SU-DHL-6 (cell line): ENCODE results near the gene C20orf204.
A peak's percentile ranks its signal among the peaks of the same experiment; 100 is the strongest.
"Not testable (repeated sequence)": the region's sequence is repeated elsewhere in the genome, so short reads cannot be mapped to it uniquely, and the experiment has no call there.

Source experiments
- H2AFZ ChIP-seq: fragments of 200-600 bp; sonication (generic); 2 replicates; pipeline ENCODE4 v1.6.1; 2014; ENCODE audit warnings: low read depth, mild to moderate bottlenecking, moderate library complexity, mixed read lengths, antibody characterized with exemption, low read length; ENCODE audit not compliant: severe bottlenecking
- H3F3A ChIP-seq: fragments of 200-600 bp; shearing (Covaris generic); 2 replicates; pipeline ENCODE4 v1.6.0; 2016; ENCODE audit warnings: antibody characterized with exemption, mild to moderate bottlenecking; ENCODE audit not compliant: insufficient read depth
- H3K27ac ChIP-seq: fragments of 200-600 bp; sonication (generic); 2 replicates; pipeline ENCODE4 v1.5.1; 2016; ENCODE audit warnings: low read depth, mild to moderate bottlenecking, low read length, moderate library complexity, mixed read lengths
- H3K27me3 ChIP-seq: fragments of 200-600 bp; sonication (generic), shearing (Covaris generic); 2 replicates; pipeline ENCODE4 v1.6.0; 2014; ENCODE audit warnings: mild to moderate bottlenecking, low read length
- H3K36me3 ChIP-seq: fragments of 200-600 bp; sonication (generic); 2 replicates; pipeline ENCODE4 v1.6.1; 2014; ENCODE audit warnings: mild to moderate bottlenecking, low read length, mixed read lengths
- H3K4me2 ChIP-seq: fragments of 300-600, 200-600 bp; shearing (Covaris generic), sonication (generic); 2 replicates; pipeline ENCODE4 v1.6.0; 2014; ENCODE audit warnings: low read length, low read depth, mild to moderate bottlenecking; ENCODE audit not compliant: poor library complexity, severe bottlenecking
- H3K4me3 ChIP-seq: fragments of 200-600 bp; sonication (generic); 2 replicates; pipeline ENCODE4 v1.5.1; 2014; ENCODE audit warnings: antibody characterized with exemption, low read length, mild to moderate bottlenecking, mixed read lengths; ENCODE audit not compliant: insufficient read depth, poor library complexity, severe bottlenecking
- H3K79me2 ChIP-seq: fragments of 200-600 bp; sonication (generic); 2 replicates; pipeline ENCODE4 v1.6.1; 2014; ENCODE audit warnings: mild to moderate bottlenecking, low read length, moderate library complexity; ENCODE audit not compliant: insufficient read depth
- H3K9ac ChIP-seq: fragments of 200-600 bp; sonication (generic); 2 replicates; pipeline ENCODE4 v1.7.0; 2014; ENCODE audit warnings: mild to moderate bottlenecking, low read length
- H3K9me2 ChIP-seq: fragments of 200-600 bp; sonication (generic); replicated peaks from 2 replicates; pipeline ENCODE4 v1.6.1; 2014; ENCODE audit warnings: low read length; ENCODE audit not compliant: insufficient read depth
- H3K9me3 ChIP-seq: fragments of 200-600 bp; sonication (generic); 2 replicates; pipeline ENCODE4 v1.6.1; 2014; ENCODE audit warnings: low read length, mixed read lengths; ENCODE audit not compliant: insufficient read depth
- H4K20me1 ChIP-seq: fragments of 200-600 bp; sonication (generic); 2 replicates; pipeline ENCODE4 v1.6.1; 2014; ENCODE audit warnings: low read depth, mild to moderate bottlenecking, antibody characterized with exemption, low read length, moderate library complexity, mixed read lengths
- CTCF ChIP-seq: fragments of 200-600 bp; sonication (generic); IDR thresholded peaks from one replicate; pipeline ENCODE4 v1.5.1; 2017; ENCODE audit warnings: antibody characterized with exemption, mild to moderate bottlenecking, low read length, moderate library complexity; ENCODE audit not compliant: insufficient read depth, poor library complexity, severe bottlenecking
- EZH2phosphoT487 ChIP-seq: fragments of 200-600 bp; sonication (generic), shearing (Covaris generic); conservative IDR thresholded peaks from 2 replicates; pipeline ENCODE4 v1.6.1; 2018; ENCODE audit warnings: mild to moderate bottlenecking, antibody characterized with exemption, low read length, moderate library complexity, mixed read lengths

The C20orf204 gene

DNA sequence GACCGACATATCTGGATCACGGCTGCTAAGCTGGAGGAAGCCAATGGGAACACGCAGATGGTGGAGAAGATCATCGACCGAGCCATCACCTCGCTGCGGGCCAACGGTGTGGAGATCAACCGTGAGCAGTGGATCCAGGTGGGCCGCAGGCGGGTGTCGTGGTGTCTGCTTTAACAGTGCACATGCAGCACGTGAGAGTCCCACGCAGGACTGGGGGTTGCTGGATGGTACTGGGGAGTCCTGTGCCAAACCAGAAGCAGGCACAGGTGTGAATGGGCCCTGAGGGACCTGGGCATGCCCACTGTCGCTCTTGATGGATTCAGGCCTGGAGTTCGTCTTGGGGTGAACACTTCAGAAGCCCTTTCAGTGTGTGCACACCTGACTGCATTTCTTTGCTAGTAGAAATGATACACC is 24.6 kb upstream of the C20orf204 start:
- Histone ChIP-seq H2AFZ (no peak overlapping the region), H4K20me1 (no peaks in the 10 kb centered on the region), H3K79me2 (no peaks in the 10 kb centered on the region), H3K4me3 (no peak overlapping the region), H3K27me3 (no peaks in the 10 kb centered on the region), H3F3A (peaks cover 14% of the 10 kb centered on the region; the same call in 1 of the 2 replicates), H3K9me2 (no peaks in the 10 kb centered on the region), H3K9ac (no peak overlapping the region), H3K27ac (peak overlapping the region; percentile 48; the same call in 1 of the 2 replicates), H3K4me2 (no peak overlapping the region), H3K36me3 (peaks cover 11% of the 10 kb centered on the region; the same call in 1 of the 2 replicates), H3K9me3 (no peaks in the 10 kb centered on the region)
- TF ChIP-seq CTCF (no peak), EZH2phosphoT487 (no peak)

DNA sequence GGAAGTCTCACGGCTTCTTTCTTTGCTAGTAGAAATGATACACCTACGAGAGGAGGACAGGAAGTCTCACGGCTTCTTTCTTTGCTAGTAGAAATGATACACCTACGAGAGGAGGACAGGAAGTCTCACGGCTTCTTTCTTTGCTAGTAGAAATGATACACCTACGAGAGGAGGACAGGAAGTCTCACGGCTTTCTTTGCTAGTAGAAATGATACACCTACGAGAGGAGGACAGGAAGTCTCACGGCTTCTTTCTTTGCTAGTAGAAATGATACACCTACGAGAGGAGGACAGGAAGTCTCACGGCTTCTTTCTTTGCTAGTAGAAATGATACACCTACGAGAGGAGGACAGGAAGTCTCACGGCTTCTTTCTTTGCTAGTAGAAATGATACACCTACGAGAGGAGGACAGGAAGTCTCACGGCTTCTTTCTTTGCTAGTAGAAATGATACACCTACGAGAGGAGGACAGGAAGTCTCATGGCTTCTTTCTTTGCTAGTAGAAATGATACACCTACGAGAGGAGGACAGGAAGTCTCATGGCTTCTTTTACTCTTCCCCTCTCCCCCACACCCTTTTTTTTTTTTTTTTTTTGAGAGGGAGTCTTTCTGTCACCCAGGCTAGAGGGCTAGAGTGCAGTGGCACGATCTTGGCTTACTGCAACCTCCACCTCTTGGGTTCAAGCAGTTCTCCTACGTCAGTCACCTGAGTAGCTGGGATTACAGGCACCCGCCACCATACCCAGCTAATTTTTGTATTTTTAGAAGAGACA is 23.4 kb upstream of the C20orf204 start:
- H3K36me3 ChIP-seq, result peaks cover 11% of the 10 kb centered on the region; the same call in 1 of the 2 replicates
- H3K79me2 ChIP-seq, result not testable (repeated sequence)

DNA sequence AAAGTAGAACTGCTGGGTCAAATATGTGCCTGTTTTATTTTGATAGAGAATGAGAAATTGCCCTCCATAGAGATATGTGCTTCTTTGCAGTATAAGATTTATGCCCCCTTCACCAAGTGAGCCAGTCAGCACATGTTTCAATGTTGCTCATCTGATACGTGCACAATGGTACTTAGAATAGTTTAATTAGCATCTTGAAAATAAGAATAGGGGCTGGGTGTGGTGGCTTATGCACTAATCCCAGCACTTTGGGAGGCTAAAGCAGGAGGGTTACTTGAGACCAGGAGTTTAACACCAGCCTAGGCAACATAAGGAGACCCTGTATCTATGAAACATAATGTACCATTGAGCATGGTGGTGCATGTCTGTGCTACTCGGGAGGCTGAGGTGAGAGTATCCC is 20.3 kb upstream of the C20orf204 start:
- no peaks in the 10 kb centered on the region for H3K79me2 ChIP-seq
- no peaks in the 10 kb centered on the region for H4K20me1 ChIP-seq
- H3K9ac ChIP-seq, result no peak overlapping the region
- H3K27ac ChIP-seq, result no peak overlapping the region
- no peak overlapping the region for H2AFZ ChIP-seq
- peaks cover 9% of the 10 kb centered on the region; the same call in 1 of the 2 replicates for H3F3A ChIP-seq
- no peak overlapping the region for H3K4me3 ChIP-seq
- no peaks in the 10 kb centered on the region for H3K9me3 ChIP-seq
- no peaks in the 10 kb centered on the region for H3K9me2 ChIP-seq
- peaks cover 8% of the 10 kb centered on the region; the same call in 1 of the 2 replicates for H3K36me3 ChIP-seq
- TF ChIP-seq EZH2phosphoT487, result no peak
- no peak for TF ChIP-seq CTCF
- no peaks in the 10 kb centered on the region for H3K27me3 ChIP-seq
- no peak overlapping the region for H3K4me2 ChIP-seq

More for the DNA sequence above, 23.4 kb upstream of the C20orf204 start:
- H2AFZ ChIP-seq, H4K20me1 ChIP-seq, H3K4me3 ChIP-seq, H3K9me2 ChIP-seq, H3K27me3 ChIP-seq, H3K9me3 ChIP-seq, H3K9ac ChIP-seq: not testable (repeated sequence)
- Histone ChIP-seq H3K4me2 (peak overlapping the region; percentile 25), H3F3A (peaks cover 14% of the 10 kb centered on the region; the same call in 1 of the 2 replicates), H3K27ac (peak overlapping the region; percentile 70)
